ENCODE measurements around the gene TCF12.

- TF ChIP-seq CTCF (IDR thresholded peaks at IDR 0.05; ENCODE audit: insufficient read depth, low read depth, low read length) = no peak
- TF ChIP-seq EZH2 (IDR thresholded peaks at IDR 0.05; ENCODE audit: insufficient read depth, low read length) = no peak
Observed at GRCh38 chr15:57323299-57323805, 404.9 kb downstream of the TCF12 start.
